Osteoblast (primary cell): ENCODE data around the gene RIMBP2. TPM values are rescaled to one million over a fixed set of nuclear protein-coding genes. Genes with fewer than 3 reads are reported as not detected.

ENCODE experiments used
- DNase-seq: peaks from one replicate; pipeline ENCODE4 v3.0.0; 2011; ENCODE audit warnings: low spot score, mixed read lengths; ENCODE audit not compliant: insufficient read length; ENCODE audit errors: missing footprints
- H2AFZ ChIP-seq: 2 replicates; pipeline ENCODE4 v1.6.0; 2011; ENCODE audit warnings: mild to moderate bottlenecking, low read length
- H3K27ac ChIP-seq: 2 replicates; pipeline ENCODE4 v1.5.1; 2011; ENCODE audit warnings: mild to moderate bottlenecking, low read depth, low read length, moderate library complexity
- H3K27me3 ChIP-seq: 2 replicates; pipeline ENCODE4 v1.6.0; 2012; ENCODE audit warnings: mild to moderate bottlenecking, control low read depth, inconsistent platforms, low read length, moderate library complexity; ENCODE audit not compliant: insufficient read depth
- H3K36me3 ChIP-seq: 2 replicates; pipeline ENCODE4 v1.5.1; 2011; ENCODE audit warnings: mild to moderate bottlenecking, low read length, control low read depth, moderate library complexity; ENCODE audit not compliant: insufficient read depth
- H3K4me1 ChIP-seq: 2 replicates; pipeline ENCODE4 v1.5.1; 2011; ENCODE audit warnings: mild to moderate bottlenecking, low read length, control low read depth, moderate library complexity; ENCODE audit not compliant: insufficient read depth
- H3K4me2 ChIP-seq: 2 replicates; pipeline ENCODE4 v1.6.0; 2011; ENCODE audit warnings: mild to moderate bottlenecking, low read length; ENCODE audit not compliant: insufficient read depth
- H3K4me3 ChIP-seq: fragments of 200-600 bp; sonication (generic); 3 replicates; pipeline ENCODE4 v1.5.1; 2012; ENCODE audit warnings: mild to moderate bottlenecking, low read length, inconsistent platforms; ENCODE audit not compliant: insufficient read depth
- H3K79me2 ChIP-seq: 2 replicates; pipeline ENCODE4 v1.6.0; 2012; ENCODE audit warnings: mild to moderate bottlenecking, low read length, control low read depth, inconsistent platforms; ENCODE audit not compliant: insufficient read depth
- H3K9me3 ChIP-seq: 2 replicates; pipeline ENCODE4 v1.5.1; 2011; ENCODE audit warnings: low read depth, low read length, control low read depth
- H4K20me1 ChIP-seq: 2 replicates; pipeline ENCODE4 v1.6.0; 2012; ENCODE audit warnings: mild to moderate bottlenecking, low read length, control low read depth; ENCODE audit not compliant: insufficient read depth
- CTCF ChIP-seq: IDR thresholded peaks from 2 replicates; pipeline ENCODE4 v1.5.1; 2011; ENCODE audit warnings: mild to moderate bottlenecking, low read depth, low read length, moderate library complexity; ENCODE audit errors: extremely low read depth
- total RNA-seq: library from RNA; depleted of rRNA; stranded (reverse); fragments of >200 nt; gene quantifications from 2 replicates; pipeline ENCODE4 v1.2.3, GENCODE V29; 2012

Gene RIMBP2
- total RNA-seq, 1 donor, result not detected

DNA sequence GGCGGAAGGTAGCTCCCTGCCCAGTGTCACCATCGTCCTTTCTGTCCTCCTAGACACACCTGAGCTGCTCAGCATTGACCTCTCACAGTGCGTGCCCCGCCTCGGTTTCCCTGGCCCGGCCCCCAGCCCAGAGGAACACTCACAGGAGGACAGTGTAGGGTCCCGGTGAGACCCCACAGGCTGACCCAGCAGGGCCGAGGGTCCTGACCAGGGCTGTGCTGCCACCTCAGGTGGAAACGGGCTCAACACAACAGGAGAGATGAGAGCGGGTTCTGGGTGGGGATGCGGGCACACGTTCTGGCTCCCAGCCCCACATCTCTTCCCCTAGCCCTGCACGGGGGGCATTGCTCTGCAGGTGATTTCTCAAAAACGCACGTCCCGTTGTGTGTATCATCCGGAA, 280.3 kb downstream of the RIMBP2 start:
- Histone ChIP-seq H3K9me3 (no peaks in the 10 kb centered on the region), H2AFZ (no peak overlapping the region), H3K27ac (no peak overlapping the region), H3K4me1 (no peaks in the 10 kb centered on the region), H3K4me2 (no peak overlapping the region), H3K36me3 (no peaks in the 10 kb centered on the region), H3K27me3 (no peaks in the 10 kb centered on the region), H3K4me3 (no peak overlapping the region), H3K79me2 (no peaks in the 10 kb centered on the region), H4K20me1 (no peaks in the 10 kb centered on the region)
- DNase-seq, result peak; percentile 42
- TF ChIP-seq CTCF, result no peak

GRCh38 chr12:130435331-130435730, 280.8 kb downstream of the RIMBP2 start:
- Histone ChIP-seq H3K36me3 (no peaks in the 10 kb centered on the region), H3K27ac (no peak overlapping the region), H4K20me1 (no peaks in the 10 kb centered on the region), H3K9me3 (no peaks in the 10 kb centered on the region), H2AFZ (no peak overlapping the region), H3K4me2 (no peak overlapping the region), H3K4me1 (no peaks in the 10 kb centered on the region), H3K27me3 (no peaks in the 10 kb centered on the region), H3K4me3 (no peak overlapping the region), H3K79me2 (no peaks in the 10 kb centered on the region)
- TF ChIP-seq CTCF, result no peak
- DNase-seq, result peak; percentile 78

GRCh38 chr12:130434560-130434959, 281.5 kb downstream of the RIMBP2 start:
- no peaks in the 10 kb centered on the region for H3K9me3 ChIP-seq
- H2AFZ ChIP-seq, result no peak overlapping the region
- no peaks in the 10 kb centered on the region for H3K36me3 ChIP-seq
- DNase-seq, result peak; percentile 50
- no peak overlapping the region for H3K4me2 ChIP-seq
- no peak for TF ChIP-seq CTCF
- H3K4me3 ChIP-seq, result no peak overlapping the region
- H3K4me1 ChIP-seq, result no peaks in the 10 kb centered on the region
- H3K79me2 ChIP-seq, result no peaks in the 10 kb centered on the region
- H4K20me1 ChIP-seq, result no peaks in the 10 kb centered on the region
- H3K27ac ChIP-seq, result no peak overlapping the region
- H3K27me3 ChIP-seq, result no peaks in the 10 kb centered on the region

DNA sequence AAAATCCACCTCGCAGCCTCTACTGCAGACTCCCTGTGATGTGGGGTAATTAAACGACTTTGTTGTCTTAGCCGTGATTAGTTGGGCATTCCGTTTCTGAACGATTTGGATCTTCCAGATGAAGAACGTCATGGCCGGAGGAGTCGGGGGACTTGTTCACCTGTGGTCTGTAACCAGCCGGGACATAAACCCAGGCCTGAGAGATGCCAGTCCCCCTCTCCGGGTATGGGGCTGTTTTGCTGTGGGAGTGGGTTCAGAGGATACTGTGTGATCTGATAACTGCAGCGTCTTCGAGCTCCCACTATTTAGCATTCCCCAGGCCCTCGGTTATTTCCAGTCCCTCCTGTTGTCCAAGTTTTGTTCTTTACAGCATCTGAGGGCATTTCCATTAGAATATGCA, 282.3 kb downstream of the RIMBP2 start:
- no peak overlapping the region for H3K4me3 ChIP-seq
- TF ChIP-seq CTCF, result no peak
- H3K36me3 ChIP-seq, result no peaks in the 10 kb centered on the region
- H3K4me2 ChIP-seq, result no peak overlapping the region
- no peaks in the 10 kb centered on the region for H4K20me1 ChIP-seq
- H3K79me2 ChIP-seq, result no peaks in the 10 kb centered on the region
- DNase-seq, result no peak
- no peaks in the 10 kb centered on the region for H3K27me3 ChIP-seq
- H3K9me3 ChIP-seq, result no peaks in the 10 kb centered on the region
- H3K4me1 ChIP-seq, result no peaks in the 10 kb centered on the region
- H3K27ac ChIP-seq, result no peak overlapping the region
- no peak overlapping the region for H2AFZ ChIP-seq
